Lung (tissue), 12 donors: ENCODE results near the gene MRPS25. TPM values are rescaled to one million over a fixed set of nuclear protein-coding genes. Genes with fewer than 3 reads are reported as not detected.

Experiments used
- ATAC-seq: fragments of 200-7000 bp; cut with Tn5 transposase; one replicate; pipeline ENCODE4 v1.9.1; 2020; ENCODE audit warnings: moderate number of reproducible peaks; ENCODE audit not compliant: insufficient read depth, low FRiP score
- DNase-seq, 3 donors: peaks; one replicate each; pipeline ENCODE4 v3.0.0-alpha.2; 2013 to 2017
- H3K27ac ChIP-seq, 2 donors: one replicate each; pipeline ENCODE4 v1.5.1; 2013; ENCODE audit warnings: mild to moderate bottlenecking in 2 of 2, moderate library complexity in 2 of 2, control low read depth in 1 of 2, inconsistent platforms in 1 of 2, low read depth in 1 of 2, low read length in 1 of 2
- H3K27me3 ChIP-seq, 3 donors: one replicate each; pipeline ENCODE4 v1.5.1; 2013; ENCODE audit warnings: low read length in 2 of 3; ENCODE audit not compliant: control insufficient read depth in 3 of 3, insufficient read depth in 3 of 3
- H3K36me3 ChIP-seq, 4 donors: one replicate each; pipeline ENCODE4 v1.5.1; 2013; ENCODE audit warnings: low read length in 4 of 4, mild to moderate bottlenecking in 1 of 4, moderate library complexity in 1 of 4; ENCODE audit not compliant: control insufficient read depth in 4 of 4, insufficient read depth in 4 of 4
- H3K4me1 ChIP-seq, 5 donors: one replicate each; pipeline ENCODE4 v1.5.1; 2013; ENCODE audit warnings: low read length in 5 of 5, mild to moderate bottlenecking in 2 of 5, moderate library complexity in 1 of 5; ENCODE audit not compliant: control insufficient read depth in 5 of 5, insufficient read depth in 5 of 5
- H3K4me3 ChIP-seq: one replicate; pipeline ENCODE4 v1.5.1; 2013; ENCODE audit warnings: mild to moderate bottlenecking, control low read depth, moderate library complexity
- H3K9ac ChIP-seq, 2 donors: one replicate each; pipeline ENCODE4 v1.5.1; 2013; ENCODE audit warnings: low read length in 2 of 2, control low read depth in 1 of 2; ENCODE audit not compliant: insufficient read depth in 1 of 2
- H3K9me3 ChIP-seq, 4 donors: one replicate each; pipeline ENCODE4 v1.5.1; 2013; ENCODE audit warnings: low read length in 3 of 4, mild to moderate bottlenecking in 1 of 4, moderate library complexity in 1 of 4; ENCODE audit not compliant: control insufficient read depth in 4 of 4, insufficient read depth in 3 of 4
- WGBS, 2 donors: extraction: QIAGEN DNeasy Blood & Tissue Kit; methylation state at CpG; one replicate each; pipeline ENCODE4 v1.1.7; 2013; 5-methylcytosine and 5-hydroxymethylcytosine counted together
- polyA plus RNA-seq, 2 donors: library from polyadenylated mRNA; stranded (reverse); fragments of 200-250 nt; gene quantifications; one replicate each; pipeline ENCODE4 v1.2.1, GENCODE V29; 2013
- total RNA-seq, 2 donors: library from RNA; depleted of rRNA in 1 of 2; stranded (reverse); fragments of >200 nt in 1 of 2; gene quantifications; one replicate each; pipeline ENCODE4 v1.2.1, GENCODE V29; 2014 to 2021
- TF ChIP-seq, protein P1 (sequence below): IDR thresholded peaks from 2 replicates; pipeline ENCODE4 v1.5.1; 2012; ENCODE audit warnings: mild to moderate bottlenecking; ENCODE audit errors: control extremely low read depth, extremely low read depth
- donor health status: control.
- donor health status: control.
- donor health status: Bipolar disorder and iron deficiency.
- donor health status: healthy.
- donor health status: DM: yes; HTN: yes; CAD: no.

The MRPS25 gene
- total and polyA plus RNA-seq, 4 donors, result 19.9 to 71.5 (median 57.5) TPM

DNA sequence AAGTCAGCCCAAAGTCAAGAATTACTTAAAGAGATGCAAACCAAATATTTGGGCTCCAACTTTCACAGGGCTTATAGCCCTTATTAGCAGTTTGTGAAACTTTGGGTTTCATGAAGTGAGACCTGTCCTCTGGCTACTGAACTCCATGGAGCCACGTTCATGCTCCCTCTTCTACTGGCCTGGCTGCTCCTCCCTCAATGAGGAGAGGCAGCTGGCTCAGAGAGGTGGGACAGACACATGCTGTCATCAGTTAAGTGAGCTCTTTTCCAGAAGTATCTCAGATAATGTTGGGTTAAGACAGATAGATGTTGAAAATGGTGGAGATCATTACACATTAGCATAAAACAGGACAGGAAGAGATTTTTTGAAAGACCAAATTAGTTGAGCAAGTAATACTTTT is 19.4 kb downstream of the MRPS25 start:
- H3K9me3 ChIP-seq, result no peaks in the 10 kb centered on the region
- peaks cover 25 to 51% (median 39%) of the 10 kb centered on the region in 4 donors for H3K36me3 ChIP-seq
- H3K9ac ChIP-seq, result no peak overlapping the region
- H3K27me3 ChIP-seq, result no peaks in the 10 kb centered on the region
- H3K4me1 ChIP-seq, result peaks cover 2 to 16% (median 10%) of the 10 kb centered on the region in 5 donors
- DNase-seq (no peak), ATAC-seq (no peak)
- 73 to 84% methylated on average over 1 of the region's 1 CpG for WGBS, 2 donors
- H3K4me3 ChIP-seq, result no peak overlapping the region
- TF ChIP-seq, protein P1, sequence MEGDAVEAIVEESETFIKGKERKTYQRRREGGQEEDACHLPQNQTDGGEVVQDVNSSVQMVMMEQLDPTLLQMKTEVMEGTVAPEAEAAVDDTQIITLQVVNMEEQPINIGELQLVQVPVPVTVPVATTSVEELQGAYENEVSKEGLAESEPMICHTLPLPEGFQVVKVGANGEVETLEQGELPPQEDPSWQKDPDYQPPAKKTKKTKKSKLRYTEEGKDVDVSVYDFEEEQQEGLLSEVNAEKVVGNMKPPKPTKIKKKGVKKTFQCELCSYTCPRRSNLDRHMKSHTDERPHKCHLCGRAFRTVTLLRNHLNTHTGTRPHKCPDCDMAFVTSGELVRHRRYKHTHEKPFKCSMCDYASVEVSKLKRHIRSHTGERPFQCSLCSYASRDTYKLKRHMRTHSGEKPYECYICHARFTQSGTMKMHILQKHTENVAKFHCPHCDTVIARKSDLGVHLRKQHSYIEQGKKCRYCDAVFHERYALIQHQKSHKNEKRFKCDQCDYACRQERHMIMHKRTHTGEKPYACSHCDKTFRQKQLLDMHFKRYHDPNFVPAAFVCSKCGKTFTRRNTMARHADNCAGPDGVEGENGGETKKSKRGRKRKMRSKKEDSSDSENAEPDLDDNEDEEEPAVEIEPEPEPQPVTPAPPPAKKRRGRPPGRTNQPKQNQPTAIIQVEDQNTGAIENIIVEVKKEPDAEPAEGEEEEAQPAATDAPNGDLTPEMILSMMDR, result no peak
- no peak overlapping the region for H3K27ac ChIP-seq

DNA sequence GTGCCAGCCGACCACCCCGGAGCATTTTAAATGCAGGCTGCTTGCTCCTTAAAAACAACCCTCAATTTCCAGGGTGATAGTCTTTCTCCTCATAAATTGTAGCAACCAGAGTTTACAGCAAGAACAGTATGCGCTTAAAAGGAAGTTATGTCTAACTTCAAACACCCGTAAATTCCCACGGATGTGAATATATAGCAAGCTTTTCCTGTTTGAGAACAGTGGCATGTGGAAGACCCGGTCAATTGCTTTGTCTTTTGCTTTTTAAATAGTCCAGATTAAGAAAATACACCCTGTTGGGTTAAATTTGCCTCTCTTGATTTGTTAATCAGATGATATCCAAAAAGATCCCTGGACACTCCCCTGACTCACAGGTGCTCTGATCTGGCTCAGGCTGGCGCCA is 20.8 kb downstream of the MRPS25 start:
- no peak overlapping the region for H3K4me3 ChIP-seq
- TF ChIP-seq, protein P1, result no peak
- ATAC-seq (no peak), DNase-seq (no peak)
- 40 to 62% methylated on average over 7 of the region's 7 CpGs for WGBS, 2 donors
- no peak overlapping the region for H3K9ac ChIP-seq
- H3K4me1 ChIP-seq, result peaks cover 2 to 22% (median 11%) of the 10 kb centered on the region in 5 donors
- H3K9me3 ChIP-seq, result no peaks in the 10 kb centered on the region
- H3K27me3 ChIP-seq, result no peaks in the 10 kb centered on the region
- peaks cover 24 to 47% (median 37%) of the 10 kb centered on the region in 4 donors for H3K36me3 ChIP-seq
- H3K27ac ChIP-seq, result no peak overlapping the region

DNA sequence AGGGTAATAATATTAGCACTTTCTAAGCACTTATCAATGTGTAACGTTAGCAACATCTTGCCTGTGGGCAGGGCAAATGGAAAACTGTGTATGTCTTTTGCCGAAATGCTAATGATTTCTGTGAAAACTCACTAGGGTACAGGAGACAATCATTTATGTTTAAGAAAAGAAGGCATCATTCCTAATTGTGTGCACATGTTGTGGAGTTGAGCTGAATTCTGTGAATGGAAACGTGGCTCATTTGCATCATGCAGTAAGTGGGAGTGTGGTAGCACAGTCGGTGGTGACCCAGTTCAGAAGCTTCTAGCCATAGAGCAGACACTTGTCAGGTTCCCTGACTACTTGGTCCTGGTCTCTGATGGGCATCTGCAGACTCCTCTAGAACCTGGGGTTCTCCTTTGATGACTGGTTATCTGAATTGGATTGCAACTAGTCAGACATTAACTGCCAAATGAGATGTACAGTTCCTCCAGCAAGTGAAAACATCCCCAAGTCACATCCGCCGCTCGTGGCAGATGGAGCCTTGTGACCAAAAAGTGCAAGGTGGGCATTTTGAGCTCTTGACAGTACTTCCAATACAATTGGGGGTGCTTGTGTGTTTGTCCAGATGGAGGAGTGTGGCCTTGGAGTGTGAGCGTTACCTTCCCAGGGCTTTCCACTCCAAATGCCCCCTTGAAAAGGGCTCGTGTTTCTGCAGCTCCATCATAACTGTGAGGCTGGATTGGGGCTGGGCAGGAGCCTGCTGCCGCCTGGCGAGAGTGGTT is 21.5 kb downstream of the MRPS25 start:
- ATAC-seq (no peak), DNase-seq (no peak)
- 83 to 87% methylated on average over 11 of the region's 11 CpGs for WGBS, 2 donors
- Histone ChIP-seq H3K4me1 (peaks cover 2 to 22% (median 11%) of the 10 kb centered on the region in 5 donors), H3K27me3 (no peaks in the 10 kb centered on the region), H3K9me3 (no peaks in the 10 kb centered on the region), H3K9ac (no peak overlapping the region), H3K36me3 (peaks cover 24 to 46% (median 37%) of the 10 kb centered on the region in 4 donors), H3K27ac (no peak overlapping the region), H3K4me3 (no peak overlapping the region)
- TF ChIP-seq, protein P1, result no peak
